Stimulated activated CD4-positive, alpha-beta T cell treated with anti-CD3 and anti-CD28 coated beads, Interleukin-12 subunit alpha, Interleukin-12 subunit beta, amount 100 ng/mL, for 48 hours (primary cell): Measurements from ENCODE around the gene MCOLN1.

Source experiments
- DNase-seq, 3 donors: peaks; one replicate each; pipeline ENCODE4 v3.0.0-alpha.2; 2020; ENCODE audit warnings: low read depth in 2 of 3, low spot score in 1 of 3

MCOLN1 gene

DNA sequence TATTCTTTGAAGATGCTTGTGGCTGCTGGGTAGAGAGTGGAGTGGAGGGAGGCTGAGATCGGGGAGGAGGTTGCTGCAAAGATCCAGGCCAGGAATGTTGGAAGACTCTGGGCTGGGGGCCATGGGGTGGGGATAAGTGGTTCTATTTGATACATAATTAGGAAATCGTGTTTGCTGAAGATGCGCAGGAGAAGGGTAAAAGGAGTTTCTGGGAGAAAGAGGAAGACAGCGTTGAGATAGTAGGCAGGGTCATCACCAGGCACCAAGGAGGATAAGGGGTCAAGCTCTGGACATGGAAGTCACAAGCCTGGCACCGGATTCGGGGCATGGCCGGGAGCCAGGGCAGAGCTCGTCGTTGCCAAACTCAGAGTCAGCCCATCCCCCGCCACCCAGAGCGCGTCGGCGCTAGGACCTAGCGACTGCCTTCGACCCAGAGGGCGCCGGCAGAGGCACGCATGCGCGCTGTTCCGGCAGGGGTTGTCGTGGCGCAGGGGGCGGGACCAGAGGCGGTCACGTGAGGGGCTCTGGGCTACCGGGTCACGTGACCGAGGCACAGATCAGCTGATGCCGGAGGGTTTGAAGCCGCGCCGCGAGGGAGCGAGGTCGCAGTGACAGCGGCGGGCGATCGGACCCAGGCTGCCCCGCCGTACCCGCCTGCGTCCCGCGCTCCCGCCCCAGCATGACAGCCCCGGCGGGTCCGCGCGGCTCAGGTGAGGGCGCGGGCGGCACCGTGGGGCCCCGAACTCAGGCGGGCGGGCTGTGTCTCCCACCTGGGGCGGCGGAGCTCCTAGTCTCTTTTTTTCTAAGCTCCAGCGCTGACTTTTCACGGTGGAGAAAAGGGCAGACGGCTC is at the start of gene MCOLN1:
MCOLN1 (plus strand) TSS at position 553 of the 851 bp plus-strand sequence; CDS start at position 680, 127 bp downstream.
- peak; percentile 98 to 100 (median 99) for DNase-seq

DNA sequence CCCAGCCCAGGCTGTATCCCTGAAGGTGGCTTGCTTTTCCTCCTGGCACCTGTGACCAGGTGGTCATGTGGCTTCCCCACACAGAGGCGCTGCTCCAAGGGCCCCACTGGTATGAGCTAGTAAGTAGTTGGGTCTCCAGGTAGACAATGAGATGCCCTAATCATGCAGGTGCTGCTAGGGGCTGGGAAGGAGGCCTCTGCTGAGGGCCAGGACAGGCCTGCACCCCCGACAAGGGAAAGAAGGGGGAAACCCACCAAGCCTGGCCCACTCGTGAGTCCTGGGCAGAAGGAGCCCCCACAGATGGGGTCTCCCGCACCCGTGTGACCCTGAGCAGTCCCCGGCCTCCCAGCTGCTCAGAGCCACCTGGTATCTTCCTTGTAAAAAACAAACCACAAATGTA is 46.8 kb upstream of the MCOLN1 start:
- no peak for DNase-seq

DNA sequence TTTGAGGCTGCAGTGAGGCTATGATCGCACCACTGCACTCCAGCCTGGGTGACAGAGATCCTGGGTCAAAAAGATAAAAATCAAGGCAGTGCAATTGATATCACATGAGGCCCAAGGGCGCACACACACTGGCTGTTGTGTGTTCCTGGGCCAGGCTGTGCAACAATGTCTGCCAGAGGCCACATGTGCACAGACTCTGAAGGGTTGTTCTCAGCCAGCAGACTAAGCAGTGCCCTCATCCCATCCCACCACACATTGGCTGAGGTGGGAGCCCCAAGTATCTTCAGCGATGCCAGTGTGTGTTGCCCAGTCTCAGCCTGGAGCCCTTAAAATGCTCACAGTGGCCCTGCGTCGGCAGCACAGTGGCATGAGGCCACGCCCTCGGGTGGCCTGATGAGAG is 46.2 kb upstream of the MCOLN1 start:
- DNase-seq, result no peak

DNA sequence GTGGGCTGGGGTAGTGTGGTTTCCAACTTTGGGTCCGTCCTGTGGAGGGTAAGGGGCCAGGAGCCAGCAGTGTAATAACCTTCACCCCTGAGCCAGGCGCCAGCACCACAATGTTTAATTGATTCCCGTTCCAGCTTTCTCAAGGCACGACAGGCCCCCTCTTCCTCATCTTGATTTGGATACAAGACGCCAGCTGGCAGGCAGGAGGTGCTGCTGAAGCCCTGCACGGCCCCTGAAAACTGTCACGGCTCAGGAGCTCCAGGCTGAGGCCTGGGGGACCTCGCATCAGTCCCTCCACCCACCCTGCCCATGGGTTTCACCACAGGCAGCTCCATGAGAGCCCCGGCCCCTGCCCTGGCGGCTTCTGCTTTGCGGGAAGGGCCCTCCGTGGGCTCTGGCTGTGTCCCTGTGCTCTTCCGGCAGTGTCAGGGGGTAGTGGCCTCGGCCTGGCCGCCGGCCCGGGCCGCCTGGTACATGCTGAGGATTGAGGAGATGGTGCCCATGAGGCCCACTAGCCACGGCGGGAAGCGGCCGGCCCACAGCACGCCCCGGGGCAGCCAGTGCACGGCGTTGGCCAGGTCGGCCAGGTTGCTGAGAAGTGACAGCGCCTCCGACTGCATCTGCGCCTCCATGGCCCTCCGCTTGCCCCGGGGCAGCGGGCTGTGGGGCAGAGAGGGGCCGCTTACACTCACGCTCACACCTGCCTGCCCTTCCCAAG is 45.5 kb upstream of the MCOLN1 start:
- no peak for DNase-seq

DNA sequence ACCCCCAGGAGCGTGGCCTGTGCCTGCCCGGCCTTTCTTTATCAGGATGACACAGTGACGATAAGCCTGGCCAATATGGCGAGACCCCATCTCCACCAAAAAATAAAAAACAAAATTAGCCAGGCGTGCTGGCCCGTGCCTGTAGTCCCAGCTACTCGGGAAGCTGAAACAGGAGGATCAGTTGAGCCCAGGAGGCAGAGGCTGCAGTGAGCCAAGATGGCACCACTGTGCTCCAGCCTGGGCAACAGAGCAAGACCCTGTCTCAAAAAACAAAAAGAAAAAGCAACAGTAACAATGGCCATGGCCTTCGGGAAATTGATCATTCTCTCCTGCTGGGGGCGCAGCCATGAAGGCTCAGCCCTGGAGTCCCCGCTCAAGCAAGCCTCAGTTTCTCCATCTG is 44.7 kb upstream of the MCOLN1 start:
- DNase-seq, result no peak

DNA sequence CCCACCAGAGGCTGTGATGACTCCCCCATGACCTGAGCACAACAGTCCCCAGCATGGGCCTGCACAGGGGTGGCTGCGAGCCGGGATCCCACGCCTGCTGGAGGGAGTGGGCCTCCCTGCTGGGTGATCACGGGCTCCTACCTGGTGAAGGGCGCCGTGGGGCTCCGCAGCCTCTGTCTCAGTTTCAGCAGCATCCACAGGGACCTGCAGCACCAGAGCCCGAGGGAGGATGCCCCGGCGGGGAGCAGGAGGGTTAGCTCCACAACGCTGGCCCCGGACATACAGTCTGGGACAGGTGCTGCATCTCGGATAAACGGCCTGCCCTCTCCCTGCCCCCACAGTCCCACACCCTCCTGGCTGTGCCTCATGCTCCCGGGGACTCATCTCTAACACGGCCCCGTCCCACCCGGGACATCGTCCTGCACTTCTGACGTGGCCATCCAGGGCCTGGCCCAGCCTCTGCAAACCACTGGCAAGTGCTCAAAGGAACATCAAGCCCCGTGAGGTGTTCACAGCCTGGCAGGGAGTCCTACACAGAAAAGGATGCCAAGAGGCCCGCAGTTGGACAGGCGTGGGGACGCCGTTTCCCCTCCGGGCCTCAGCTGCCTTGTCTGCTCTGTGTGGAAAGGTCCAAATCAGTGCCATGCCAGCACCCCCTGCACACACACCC is 44.1 kb upstream of the MCOLN1 start:
- DNase-seq, result no peak

DNA sequence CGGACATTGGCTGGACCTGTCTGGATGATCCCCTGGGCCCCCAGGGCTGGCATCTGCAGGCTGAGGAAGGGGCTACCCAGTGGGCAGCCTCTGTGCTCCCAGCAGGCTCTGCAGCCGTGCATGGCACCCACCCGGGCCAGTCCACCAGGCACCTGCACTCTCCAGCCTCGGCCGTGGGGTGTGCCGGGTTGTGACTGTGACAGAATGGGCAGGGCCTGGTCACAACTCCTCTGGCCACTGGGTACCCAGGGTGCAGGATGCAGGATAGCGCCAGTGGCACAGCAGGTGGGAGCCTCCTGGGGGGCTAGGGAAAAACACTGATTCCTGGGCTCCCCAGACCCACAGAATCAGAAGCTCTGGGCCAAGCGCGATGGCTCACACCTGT is 43.6 kb upstream of the MCOLN1 start:
- DNase-seq, result no peak

DNA sequence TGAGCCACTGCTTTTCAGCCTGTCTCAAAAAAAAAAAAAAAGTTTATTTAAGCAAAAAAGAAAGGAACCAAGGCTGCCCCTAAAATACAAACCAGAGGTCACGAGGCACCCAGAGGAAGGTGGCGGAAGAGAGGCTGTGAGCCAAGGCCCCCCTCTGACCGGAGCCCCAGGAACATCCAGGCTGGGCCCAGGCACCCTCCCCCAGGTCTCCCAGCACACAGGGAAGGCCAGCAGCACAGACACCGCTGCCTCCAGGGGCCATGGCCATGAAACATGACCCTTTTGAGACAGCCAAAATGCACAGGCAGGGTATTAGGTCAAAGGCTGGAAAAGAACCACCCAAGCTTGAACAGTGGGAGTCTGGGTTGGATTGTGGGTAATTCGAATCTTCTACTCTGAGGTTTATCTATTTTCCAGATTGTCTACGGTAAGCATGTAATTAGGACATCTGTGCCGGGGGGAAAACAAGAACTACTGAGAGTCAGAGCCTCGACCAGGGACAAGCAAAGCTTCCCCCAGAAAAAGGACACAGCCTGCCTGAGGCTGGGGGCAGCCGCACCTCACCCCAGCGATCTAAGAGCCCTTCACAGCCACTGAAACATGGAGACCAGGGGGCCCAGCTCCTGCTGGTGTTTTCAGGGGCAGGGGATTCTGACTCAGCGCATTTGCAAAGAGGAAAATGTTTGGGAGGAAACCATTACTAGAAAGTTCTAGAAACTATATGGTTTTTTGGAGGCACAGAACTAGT is 42.0 kb upstream of the MCOLN1 start:
- no peak for DNase-seq

DNA sequence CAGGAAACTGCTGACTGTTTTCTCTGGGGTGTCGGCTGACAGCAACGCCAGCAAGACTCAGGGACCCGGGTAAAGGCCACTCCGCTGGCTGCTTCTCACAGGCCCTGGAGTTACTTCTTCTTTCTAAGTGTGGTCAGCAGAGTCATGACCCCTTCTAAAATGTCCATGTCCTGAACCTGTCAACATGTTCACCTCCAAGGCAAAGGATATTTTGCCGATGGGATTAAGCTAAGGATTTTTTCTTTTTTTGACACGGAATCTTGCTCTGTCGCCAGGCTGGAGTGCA is 41.5 kb upstream of the MCOLN1 start:
- no peak for DNase-seq

DNA sequence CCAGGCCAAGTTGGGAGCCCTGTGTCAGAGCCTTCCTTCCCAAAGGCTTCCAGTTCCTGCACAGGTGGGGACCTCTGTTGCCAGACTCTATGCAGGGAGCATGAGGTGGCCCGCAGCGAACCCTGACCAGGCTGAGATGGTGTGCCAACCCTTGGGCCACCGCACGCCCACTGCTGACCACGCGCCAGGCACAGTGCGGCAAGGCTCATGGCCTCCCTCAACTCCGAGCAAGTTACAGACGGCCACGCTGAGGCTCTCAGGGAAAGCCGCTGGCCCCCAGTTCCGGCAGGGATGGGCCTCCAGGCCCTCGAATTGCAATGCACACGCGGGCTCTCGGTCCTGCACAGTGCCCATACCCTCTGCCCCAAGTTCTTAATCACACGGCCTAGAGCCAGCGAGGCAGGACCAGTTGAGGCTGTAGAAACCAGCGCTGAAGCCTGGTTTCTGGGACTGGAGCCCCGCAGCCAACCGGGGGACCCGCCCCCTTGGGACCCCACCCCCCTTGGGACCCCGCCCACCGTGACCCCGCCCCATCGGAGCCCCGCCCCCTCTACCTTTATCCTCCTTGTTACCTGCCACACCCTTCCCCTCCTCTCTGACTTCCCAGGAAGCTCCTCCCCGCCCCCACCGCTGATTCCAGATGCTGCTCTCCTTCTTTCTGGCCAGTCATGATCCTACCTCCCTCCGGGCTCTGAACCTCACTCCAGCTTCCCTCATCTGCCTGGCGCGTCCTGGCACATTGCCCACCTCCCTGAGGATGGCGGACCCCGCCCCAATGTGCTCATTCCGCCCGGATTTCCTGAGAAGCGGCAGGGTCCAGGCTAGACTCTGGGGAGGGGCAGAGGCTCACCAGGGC is 39.6 kb upstream of the MCOLN1 start:
- no peak for DNase-seq

DNA sequence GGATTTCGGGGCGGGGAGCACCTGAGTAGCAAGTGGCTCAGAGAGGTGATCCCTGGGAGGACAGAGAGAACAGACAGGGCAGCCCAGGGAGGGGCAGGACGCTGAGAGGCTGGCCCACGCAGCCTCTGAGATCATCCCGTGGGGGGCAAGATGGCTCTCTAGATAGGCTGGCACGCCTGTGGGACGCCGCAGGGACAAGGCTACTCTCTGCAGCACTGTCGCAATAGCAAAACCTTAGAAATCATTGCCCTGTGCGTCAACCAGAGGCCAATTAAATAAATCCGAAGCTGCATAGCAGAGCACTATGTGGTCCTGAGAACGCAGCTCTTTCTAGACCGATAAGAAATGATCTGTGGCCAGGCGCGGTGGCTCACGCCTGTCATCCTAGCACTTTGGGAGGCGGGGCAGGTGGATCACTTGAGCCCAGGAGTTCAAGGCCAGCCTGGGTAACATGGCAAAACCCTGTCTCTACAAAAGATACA is 38.7 kb upstream of the MCOLN1 start:
- DNase-seq, result no peak

DNA sequence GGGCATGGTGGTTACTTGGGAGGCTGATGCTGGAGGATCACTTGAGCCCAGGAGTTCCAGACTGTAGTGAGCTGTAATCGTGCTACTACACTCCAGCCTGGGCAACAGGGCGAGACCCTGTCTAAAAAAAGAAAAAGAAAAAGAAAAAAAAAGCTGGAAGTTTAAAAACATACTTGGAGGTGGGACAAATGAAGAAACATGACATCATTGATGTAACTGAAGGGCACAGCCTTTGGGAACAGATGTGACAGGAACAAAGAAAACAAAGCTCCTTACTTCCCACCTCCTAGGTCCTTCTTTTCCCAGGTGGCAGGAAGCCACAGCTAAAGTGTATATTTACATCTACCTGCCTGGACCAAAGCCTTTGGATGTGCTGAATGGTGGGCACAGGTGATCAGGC is 35.5 kb upstream of the MCOLN1 start:
- no peak for DNase-seq

DNA sequence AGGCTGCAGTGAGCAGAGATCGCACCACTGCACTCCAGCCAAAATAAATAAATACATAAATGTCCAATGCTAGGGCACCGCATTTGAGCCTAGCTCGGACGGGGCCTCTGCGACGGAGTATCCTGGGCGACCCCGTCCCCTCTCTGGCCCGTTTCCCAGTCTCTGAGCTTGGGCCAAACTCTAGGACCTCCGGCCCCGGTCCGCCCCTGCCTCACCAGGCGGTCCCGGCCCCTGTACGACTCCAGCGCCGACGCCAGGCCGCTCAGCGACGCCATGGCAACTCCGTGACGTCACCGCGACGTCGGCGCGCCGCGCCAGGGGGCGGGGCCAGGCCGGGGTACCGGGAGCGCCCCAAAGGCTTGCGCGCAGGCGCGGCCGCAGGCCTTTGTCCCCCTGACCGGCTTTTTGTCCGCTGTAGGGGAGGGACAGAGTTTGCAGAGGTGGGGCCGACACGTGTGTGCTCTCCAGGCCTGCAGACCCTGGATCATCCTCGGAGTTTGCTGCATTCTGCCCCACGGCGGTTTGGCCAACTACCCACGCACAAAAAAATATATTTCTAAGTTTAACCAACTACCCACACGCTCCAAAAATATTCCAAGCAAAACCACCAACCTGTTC is 33.6 kb upstream of the MCOLN1 start, which contains the start of gene PEX11G:
PEX11G (minus strand) TSS at position 300 of the 618 bp plus-strand sequence; CDS start at position 275, 25 bp downstream.
- peak; percentile 81 to 90 (median 88) for DNase-seq

DNA sequence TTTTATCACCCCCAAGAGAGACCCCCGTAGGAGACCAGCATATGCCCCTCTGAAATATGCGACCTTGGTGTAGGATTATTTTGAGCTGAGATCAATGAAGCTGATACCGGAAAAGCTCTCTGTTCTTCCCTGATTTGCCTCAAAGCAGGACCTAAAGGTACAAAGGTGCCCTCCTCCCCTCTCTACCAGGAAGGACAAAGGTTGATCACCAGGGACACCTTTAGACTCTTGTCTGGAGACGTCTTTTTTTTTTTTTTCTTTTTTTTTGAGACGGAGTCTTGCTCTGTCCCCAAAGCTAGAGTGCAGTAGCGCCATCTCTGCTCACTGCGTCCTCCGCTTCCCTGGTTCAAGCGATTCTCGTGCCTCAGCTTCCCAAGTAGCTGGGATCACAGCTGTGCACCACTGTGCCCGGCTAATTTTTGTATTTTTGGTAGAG is 32.8 kb upstream of the MCOLN1 start:
- DNase-seq, result no peak

DNA sequence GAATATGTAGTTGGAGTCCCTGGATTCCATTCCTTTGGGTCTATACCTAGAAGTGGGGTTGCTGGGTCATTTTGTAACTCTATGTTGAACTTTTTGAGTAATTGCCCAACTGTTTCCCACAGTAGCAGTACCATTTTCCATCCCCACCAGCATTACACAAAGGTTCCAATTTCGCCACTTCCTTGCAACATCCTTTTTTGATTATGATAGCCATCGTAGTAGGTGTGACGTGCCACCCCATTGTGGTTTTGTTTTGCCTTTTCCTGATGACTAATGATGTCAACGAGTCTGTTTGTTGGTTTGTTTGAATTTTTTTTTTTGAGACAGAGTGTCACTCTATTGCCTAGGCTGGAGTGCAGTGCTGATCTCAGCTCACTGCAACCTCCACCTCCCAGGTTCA is 30.3 kb upstream of the MCOLN1 start:
- peak in 2 of 3 donors; percentile 54 to 63 for DNase-seq

DNA sequence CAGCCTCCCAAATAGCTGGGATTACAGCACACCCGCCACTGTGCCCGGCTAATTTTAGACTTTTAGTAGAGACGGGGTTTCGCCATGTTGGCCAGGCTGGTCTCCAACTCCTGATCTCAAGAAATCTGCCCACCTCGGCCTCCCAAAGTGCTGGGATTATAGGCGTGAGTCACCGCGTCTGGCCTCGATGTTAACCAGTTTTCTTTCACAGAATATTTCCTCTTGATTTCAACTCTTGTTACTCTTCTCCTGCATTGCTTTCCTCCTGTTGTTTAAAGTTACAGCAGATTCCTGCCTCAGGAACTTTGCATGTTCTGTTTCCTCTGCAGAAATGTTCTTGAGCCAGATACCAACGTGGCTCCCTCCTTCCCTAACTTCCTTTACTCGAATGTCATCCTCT is 29.9 kb upstream of the MCOLN1 start:
- no peak for DNase-seq

DNA sequence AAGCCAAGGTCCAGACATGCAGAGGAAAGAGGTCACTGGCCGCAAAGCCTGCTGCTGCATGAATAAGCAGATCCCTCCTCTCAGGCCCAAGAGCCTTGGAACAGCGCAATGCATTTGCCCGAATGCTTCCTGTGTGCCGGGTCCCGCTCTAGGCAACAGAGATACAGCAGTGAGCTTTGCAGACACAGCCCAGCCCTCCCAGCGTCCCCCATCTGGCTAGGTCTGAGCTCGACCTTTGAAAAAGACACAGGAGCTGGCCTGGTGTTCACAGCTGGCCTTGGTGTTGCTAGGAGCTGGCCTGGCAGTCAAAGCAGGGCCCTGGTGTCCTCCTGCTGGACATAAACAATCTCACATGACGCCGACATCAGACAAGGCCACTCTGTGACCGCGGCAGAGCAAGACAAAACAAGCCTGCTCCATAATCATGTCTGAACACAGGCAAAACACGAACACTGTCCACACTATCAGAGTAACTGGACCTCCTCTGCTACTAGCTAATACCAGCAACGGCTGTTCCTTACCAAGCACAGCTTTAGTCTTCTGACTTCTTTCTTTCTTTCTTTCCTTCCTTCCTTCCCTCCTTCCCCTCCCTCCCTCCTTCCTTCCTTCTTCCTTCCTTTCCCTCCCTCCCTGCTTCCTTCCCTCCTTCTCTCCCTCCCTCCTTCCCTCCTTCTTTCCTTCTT is 27.9 kb upstream of the MCOLN1 start:
- no peak for DNase-seq

DNA sequence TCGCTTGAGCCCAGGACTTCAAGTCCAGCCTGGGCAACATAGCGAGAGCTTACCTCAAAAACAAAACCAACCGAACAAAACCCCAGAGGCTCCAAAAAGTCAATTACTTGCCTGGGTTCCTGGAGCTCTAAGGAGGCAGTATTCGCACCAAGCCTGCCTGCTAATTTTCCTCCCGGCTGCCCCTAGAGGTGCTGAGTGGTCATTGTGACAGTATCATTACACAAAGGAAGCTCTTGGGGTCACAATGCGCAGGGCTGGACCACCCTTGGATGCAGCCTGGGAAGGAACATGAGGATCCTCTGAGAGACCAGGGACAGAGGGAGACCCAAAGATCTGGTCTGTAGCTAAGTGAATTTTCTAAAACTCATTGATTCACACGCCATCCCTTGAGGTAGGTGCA is 25.1 kb upstream of the MCOLN1 start:
- DNase-seq, result no peak

DNA sequence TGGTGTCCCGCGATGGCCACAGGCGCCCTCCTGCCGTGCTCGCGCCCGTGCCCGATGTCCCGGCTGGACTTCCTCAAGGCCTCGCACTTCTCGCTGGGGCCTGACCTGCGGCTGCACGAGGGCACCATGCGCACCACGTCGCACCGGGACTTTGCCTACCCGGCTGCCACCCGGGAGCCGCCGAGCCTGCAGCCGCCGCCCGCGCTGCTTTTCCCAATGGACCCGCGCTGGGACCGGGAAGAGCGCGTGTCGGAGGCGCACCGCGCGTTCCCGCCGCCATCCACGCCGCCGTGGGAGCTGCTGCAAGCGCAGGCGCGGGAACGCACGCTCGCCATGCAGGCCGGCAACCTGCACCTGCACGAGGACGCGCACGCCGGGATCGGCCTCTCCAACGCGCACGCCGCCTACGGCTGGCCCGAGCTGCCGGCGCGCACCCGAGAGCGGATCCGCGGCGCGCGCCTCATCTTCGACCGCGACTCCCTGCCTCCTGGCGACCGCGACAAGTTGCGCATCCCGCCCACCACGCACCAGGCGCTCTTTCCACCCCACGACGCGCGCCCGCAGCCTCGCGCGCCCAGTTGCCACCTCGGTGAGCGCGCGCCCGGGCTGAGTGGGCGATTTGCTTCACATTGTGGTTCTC is 21.5 kb upstream of the MCOLN1 start:
- peak in 2 of 3 donors; percentile 49 to 54 for DNase-seq
